Peyer's patch (tissue), 4 donors: ENCODE measurements around the gene ZNF384.

Experiments
- CTCF ChIP-seq, 6 experiments: fragments of 450-650 bp in 4 of 6; fragments of 200-600 bp in 2 of 6; sonication (generic) in 1 of 6; IDR thresholded peaks; one replicate each; pipeline ENCODE4 v1.5.1; 2017 to 2019; ENCODE audit warnings: antibody characterized with exemption in 6 of 6, mild to moderate bottlenecking in 3 of 6, moderate library complexity in 1 of 6
- POLR2A ChIP-seq, 2 donors: fragments of 450-650 bp; IDR thresholded peaks; one replicate each; pipeline ENCODE4 v1.5.1; 2017; ENCODE audit warnings: antibody characterized with exemption in 2 of 2, mild to moderate bottlenecking in 2 of 2, moderate library complexity in 2 of 2

- TF ChIP-seq CTCF (IDR thresholded peaks at IDR 0.05) (no peak), POLR2A (IDR thresholded peaks at IDR 0.05) (no peak)
Observed at GRCh38 chr12:6643569-6644256, 45.5 kb downstream of the ZNF384 start.
